GM18868 (cell line): ENCODE measurements around the gene RPE65.
"Not testable (repeated sequence)": the region's sequence is repeated elsewhere in the genome, so short reads cannot be mapped to it uniquely, and the experiment has no call there.

ENCODE experiments used
- ATAC-seq: cut with Tn5 transposase; IDR thresholded peaks from one replicate; pipeline ENCODE4 v1.9.1; 2021; ENCODE audit warnings: mild to moderate bottlenecking, moderate library complexity; ENCODE audit not compliant: unreplicated experiment

Gene RPE65

GRCh38 chr1:68449901-68450300 lies at the start of gene RPE65:
RPE65 (minus strand) TSS chr1:68449954; CDS start chr1:68449905, 49 bp downstream.
- ATAC-seq = no peak

- ATAC-seq = peak; percentile 17
Observed at GRCh38 chr1:68497358-68497698, 47.6 kb upstream of the RPE65 start.

- ATAC-seq = peak; percentile 93
Observed at GRCh38 chr1:68496680-68497357, 47.1 kb upstream of the RPE65 start, which contains the start of gene DEPDC1. DEPDC1 (minus strand) TSS chr1:68497082; CDS start chr1:68496999, 83 bp downstream.

DNA sequence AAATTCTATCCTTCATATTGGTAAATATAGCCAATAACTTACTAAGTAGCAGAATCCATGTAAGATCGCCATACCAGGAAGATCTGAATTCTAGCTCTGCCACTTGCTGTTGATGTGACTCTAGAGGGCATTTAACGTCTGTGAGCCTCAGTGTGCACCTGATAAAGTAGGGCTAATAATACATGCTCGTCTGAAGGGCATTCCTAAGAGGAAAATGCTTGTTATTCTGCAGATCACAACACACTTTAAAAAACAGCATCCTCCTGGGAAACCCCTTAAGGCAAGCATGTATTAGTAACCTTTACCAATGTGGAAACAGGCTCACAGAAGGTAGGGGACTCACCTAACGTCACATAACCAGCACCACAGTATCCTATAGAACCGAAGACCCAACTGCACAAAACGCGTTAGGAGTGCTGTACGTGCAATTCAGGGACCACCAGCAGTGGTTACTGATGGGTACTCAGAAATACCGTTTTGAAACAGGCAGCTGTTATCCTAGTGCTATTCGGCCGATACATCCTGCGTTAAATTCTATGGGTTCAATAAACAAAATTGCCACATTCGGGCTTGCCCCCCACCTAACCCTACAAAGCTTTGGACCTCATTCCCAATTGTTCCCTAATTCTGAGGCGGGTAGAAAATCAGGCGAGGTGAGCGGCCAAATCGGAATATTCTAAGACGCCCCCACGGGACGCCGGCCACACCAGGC lies 46.4 kb upstream of the RPE65 start:
- ATAC-seq = peak; percentile 26

GRCh38 chr1:68495532-68495931 lies 45.8 kb upstream of the RPE65 start:
- ATAC-seq = no peak

DNA sequence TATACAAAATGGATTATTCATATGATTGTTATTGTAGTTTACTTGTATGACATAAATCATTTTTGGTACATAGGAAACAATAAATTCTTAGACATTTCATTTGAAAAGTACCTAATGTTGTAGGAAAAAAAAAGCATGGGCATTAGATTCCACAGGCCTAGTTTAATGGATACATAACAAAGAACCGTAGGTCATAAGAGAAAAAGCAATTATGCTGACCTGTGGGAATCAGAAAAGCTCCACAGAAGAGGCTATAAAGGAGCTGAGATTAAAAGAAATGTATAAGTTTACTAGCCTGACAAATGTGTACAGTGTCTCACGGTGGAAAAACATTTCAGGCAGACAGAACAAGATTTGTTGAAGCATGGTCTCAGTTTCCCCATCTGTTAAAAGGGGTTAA lies 43.4 kb upstream of the RPE65 start:
- ATAC-seq = no peak

GRCh38 chr1:68492255-68492654 lies 42.5 kb upstream of the RPE65 start:
- ATAC-seq = not testable (repeated sequence)

DNA sequence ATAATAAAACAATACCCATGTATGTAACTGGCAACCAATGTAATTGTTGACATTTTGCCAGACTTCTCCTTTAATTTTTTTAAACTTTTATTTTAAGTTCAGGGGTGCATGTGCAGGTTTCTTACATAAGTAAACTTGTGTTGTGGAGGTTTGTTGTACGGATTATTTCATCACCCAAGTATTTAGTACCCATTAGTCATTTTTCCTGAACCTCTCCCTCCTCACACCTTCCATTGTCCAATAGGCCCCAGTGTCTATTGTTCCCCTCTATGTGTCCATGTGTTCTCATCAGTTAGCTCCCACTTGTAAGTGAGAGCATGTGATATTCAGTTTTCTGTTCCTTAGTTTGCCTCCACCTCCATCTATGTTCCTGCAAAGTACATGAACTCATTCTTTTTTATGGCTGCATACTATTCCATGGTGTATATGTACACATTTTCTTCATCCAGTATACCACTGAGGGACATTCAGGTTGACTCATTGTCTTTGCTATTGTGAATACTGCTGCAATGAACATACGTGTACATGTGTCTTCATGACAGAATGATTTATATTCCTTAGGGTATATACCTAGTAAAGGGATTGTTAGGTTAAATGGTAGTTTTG lies 40.4 kb upstream of the RPE65 start:
- ATAC-seq = no peak

GRCh38 chr1:68485431-68486022 lies 35.8 kb upstream of the RPE65 start:
- no peak for ATAC-seq

DNA sequence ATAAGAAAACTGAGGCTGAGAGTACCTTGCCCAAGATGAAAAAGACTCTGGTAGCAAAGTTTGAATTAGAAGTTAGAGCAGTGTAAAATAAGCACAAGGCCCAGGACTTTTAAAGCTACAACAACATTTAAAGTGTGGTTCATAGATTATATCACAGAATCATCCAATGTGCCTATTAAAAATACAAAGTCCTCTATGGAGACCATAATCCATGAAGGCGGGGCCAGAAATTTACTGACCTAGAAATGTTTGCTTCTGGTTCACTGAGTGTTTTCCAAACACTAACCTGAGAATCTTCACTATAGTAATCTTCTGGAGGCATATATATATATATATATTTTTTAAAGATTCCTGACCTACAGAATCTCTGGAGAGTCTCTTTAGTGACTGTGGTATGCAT lies 34.9 kb upstream of the RPE65 start:
- ATAC-seq = no peak

GRCh38 chr1:68481041-68481440 lies 31.3 kb upstream of the RPE65 start:
- no peak for ATAC-seq

DNA sequence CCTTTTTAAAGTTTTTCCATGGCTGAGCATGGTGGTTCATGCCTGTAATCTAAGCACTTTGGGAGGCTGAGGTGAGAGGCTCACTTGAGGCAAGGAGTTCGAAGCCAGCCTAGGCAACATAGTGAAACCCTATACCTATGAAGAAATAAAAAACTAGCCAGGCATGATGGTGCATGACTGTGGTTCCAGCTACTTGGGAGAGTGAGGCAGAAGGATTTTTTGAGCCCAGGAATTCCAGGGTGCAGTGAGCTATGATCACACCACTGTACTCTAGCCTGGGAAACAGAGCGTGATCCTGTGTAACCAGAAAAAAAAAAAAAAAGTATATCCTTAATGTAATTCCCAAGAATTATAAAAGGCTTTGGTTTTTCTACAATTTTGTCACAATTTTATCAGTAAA lies 29.7 kb upstream of the RPE65 start:
- no peak for ATAC-seq

- no peak for ATAC-seq
Observed at GRCh38 chr1:68478662-68479061, 28.9 kb upstream of the RPE65 start.

GRCh38 chr1:68476626-68477025 lies 26.9 kb upstream of the RPE65 start:
- not testable (repeated sequence) for ATAC-seq

- ATAC-seq = no peak
Observed at GRCh38 chr1:68473060-68473459, 23.3 kb upstream of the RPE65 start.

- ATAC-seq = no peak
Observed at GRCh38 chr1:68470388-68470970, 20.7 kb upstream of the RPE65 start.

GRCh38 chr1:68464891-68465290 lies 15.1 kb upstream of the RPE65 start:
- no peak for ATAC-seq

- ATAC-seq = no peak
Observed at GRCh38 chr1:68460935-68461334, 11.2 kb upstream of the RPE65 start.

DNA sequence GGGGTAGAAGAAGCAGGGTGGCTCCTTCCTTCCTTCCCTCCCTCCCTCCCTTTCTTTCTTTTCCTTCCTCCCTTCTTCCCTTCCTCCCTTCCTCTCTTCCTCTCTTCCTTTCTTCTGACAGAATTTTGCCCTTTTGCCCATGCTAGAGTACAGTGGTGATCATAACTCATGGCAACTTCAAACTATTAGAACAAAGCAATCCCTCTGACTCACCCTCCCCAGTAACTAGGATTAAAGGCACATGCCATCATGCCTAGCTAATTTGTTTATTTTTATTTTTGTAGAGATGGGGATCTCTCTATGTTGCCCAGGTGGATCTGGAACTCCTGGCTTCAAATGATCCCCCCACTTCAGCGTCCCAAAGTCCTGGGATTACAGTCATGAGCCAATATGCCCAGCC lies 10.0 kb upstream of the RPE65 start:
- ATAC-seq = no peak

DNA sequence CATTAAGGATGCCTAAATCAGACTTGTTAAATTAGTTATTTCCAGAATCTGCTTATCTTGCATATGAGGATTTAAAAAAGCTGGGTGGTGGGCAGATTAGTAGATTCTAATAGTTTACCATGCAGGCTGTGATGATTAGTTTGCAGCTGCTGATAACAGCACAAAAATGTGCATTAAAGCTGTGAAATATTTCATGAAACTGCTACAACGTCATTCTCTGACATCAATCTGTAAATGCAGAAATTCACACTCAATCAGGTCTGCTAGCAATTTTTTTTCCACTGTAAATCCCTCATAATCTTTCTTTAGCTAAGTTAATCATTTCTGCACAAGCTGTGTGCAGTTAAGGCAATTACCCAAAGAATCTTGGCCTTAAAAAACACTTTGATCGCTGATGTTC lies 9.3 kb upstream of the RPE65 start:
- no peak for ATAC-seq

DNA sequence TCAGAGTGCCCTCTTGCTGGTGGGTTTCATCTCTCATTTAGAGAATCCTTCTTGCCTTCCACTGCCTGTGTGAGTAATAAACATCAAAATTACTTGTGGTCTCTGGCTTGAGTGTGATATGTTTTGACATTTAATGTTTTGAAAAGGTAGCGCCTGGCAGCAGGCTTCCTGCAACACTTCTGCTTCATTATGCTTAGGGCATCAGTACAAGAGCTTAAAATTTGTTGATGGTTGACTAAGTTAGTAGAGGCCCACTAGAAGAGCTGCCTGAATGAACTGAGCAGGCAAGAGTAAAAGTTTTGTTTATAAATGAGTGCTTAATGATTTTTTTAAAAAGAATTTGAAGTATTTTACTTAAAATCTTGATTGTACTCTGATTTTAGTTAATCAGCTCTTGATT lies 6.4 kb upstream of the RPE65 start:
- no peak for ATAC-seq
